ENCODE results near the gene PI3. TPM values are rescaled to one million over a fixed set of nuclear protein-coding genes. Genes with fewer than 3 reads are reported as not detected.

The PI3 gene
- total and polyA plus RNA-seq, 2 of the 8 experiments (the other 6 are each of a cell fraction or from before 2014, with no cell fraction given): not detected

GRCh38 chr20:45128099-45128498, 46.6 kb upstream of the PI3 start:
- no peak for DNase-seq (ENCODE audit: low read depth in 1 of 2, low spot score in 2 of 2)
- peak overlapping the region in 1 of 4 experiments; percentile 49; a peak in 1 of 7 replicates for H3K9ac ChIP-seq (replicated peaks in 1 of 4; ENCODE audit: extremely low read depth in 1 of 4, low read depth in 3 of 4, low read length in 3 of 4)
- no peaks in the 10 kb centered on the region for H3K79me1 ChIP-seq (ENCODE audit: low read depth, low read length)
- no peak overlapping the region for H3K23ac ChIP-seq (ENCODE audit: insufficient read length)
- no peak overlapping the region for H2BK20ac ChIP-seq (ENCODE audit: low read length)
- no peaks in the 10 kb centered on the region for H3K4me1 ChIP-seq (replicated peaks in 1 of 4; ENCODE audit: control insufficient read depth in 3 of 4, insufficient read depth in 4 of 4, low read length in 3 of 4)
- H3K4ac ChIP-seq (replicated peaks; ENCODE audit: insufficient read length, low read depth, low read length): no peak overlapping the region
- no peak overlapping the region for H2AK5ac ChIP-seq (ENCODE audit: low read depth, low read length)
- H2AFZ ChIP-seq (ENCODE audit: low read length): 0 out of 2 replicates have a peak overlapping the region, but pooled peaks have one; percentile 4
- H3K56ac ChIP-seq (replicated peaks; ENCODE audit: insufficient read length, low read depth, low read length): no peak overlapping the region
- H3K23me2 ChIP-seq (ENCODE audit: low read depth, low read length): no peaks in the 10 kb centered on the region
- H3K4me3 ChIP-seq (ENCODE audit: extremely low read depth in 1 of 4, insufficient read depth in 2 of 4, low read depth in 3 of 4, low read length in 4 of 4): no peak overlapping the region
- no peak overlapping the region for H4K8ac ChIP-seq (ENCODE audit: extremely low read depth, insufficient read depth, low read length)
- no peaks in the 10 kb centered on the region for H3K79me2 ChIP-seq (ENCODE audit: control insufficient read depth in 1 of 2, insufficient read depth in 2 of 2, low read length in 2 of 2)
- 87% methylated on average over 2 of the region's 2 CpGs; no CpG with 5 or more reads in 1 of the 2 experiments for WGBS, 2 experiments (ENCODE audit: extremely low coverage in 1 of 2, insufficient coverage in 1 of 2, insufficient read length in 1 of 2, insufficient replicate concordance in 2 of 2, low coverage in 1 of 2, low lambda C conversion rate in 2 of 2, missing lambda C conversion rate in 1 of 2)
- no peak overlapping the region for H3K18ac ChIP-seq (ENCODE audit: extremely low read depth, low read length)
- no peaks in the 10 kb centered on the region for H3K36me3 ChIP-seq (ENCODE audit: control insufficient read depth in 2 of 4, insufficient read depth in 4 of 4, low read length in 3 of 4)
- no peak overlapping the region for H2BK120ac ChIP-seq (replicated peaks; ENCODE audit: low read depth, low read length)
- H3K9me3 ChIP-seq (ENCODE audit: insufficient read depth in 2 of 2, low read depth in 1 of 2, low read length in 1 of 2): 0 out of 4 replicates have a peak, but pooled peaks cover 0 to 7% of the 10 kb centered on the region in 2 experiments
- H2BK12ac ChIP-seq (ENCODE audit: low read depth, low read length): no peak overlapping the region
- H2BK15ac ChIP-seq (ENCODE audit: low read length): no peak overlapping the region
- FAIRE-seq: peak; percentile 13
- no peaks in the 10 kb centered on the region; a peak in 1 of 7 replicates for H3K27me3 ChIP-seq (replicated peaks in 1 of 4; ENCODE audit: control insufficient read depth in 3 of 4, extremely low read depth in 1 of 4, insufficient read depth in 3 of 4, low read length in 3 of 4)
- no peak overlapping the region for H4K5ac ChIP-seq (ENCODE audit: insufficient read length, low read depth, low read length)
- ChIA-PET POLR2A (ENCODE audit: partially characterized antibody) (no interaction called here), CTCF (ENCODE audit: partially characterized antibody) (interaction anchor here (1.1 to 3.6 kb wide), 4 partner anchors 10 to 163 kb away, joined by 3 to 32 read pairs (median 6); no protein-coding TSS in a partner anchor)
- H2BK5ac ChIP-seq (ENCODE audit: low read depth, low read length): no peak overlapping the region
- no peaks in the 10 kb centered on the region for H4K20me1 ChIP-seq (replicated peaks in 1 of 2; ENCODE audit: control insufficient read depth in 1 of 2, insufficient read depth in 2 of 2, low read length in 2 of 2)
- no peak overlapping the region for H3K27ac ChIP-seq (ENCODE audit: low read depth, low read length)
- no peak for TF ChIP-seq HDAC6 (IDR thresholded peaks at IDR 0.05; ENCODE audit: low read depth, low read length)
- TF ChIP-seq JUND (IDR thresholded peaks at IDR 0.05; ENCODE audit: low read length): no peak
- no peak for TF ChIP-seq HDAC2 (IDR thresholded peaks at IDR 0.05; ENCODE audit: borderline replicate concordance in 1 of 2, low read depth in 2 of 2, low read length in 2 of 2)
- no peak for TF ChIP-seq POLR2AphosphoS5 (IDR thresholded peaks at IDR 0.05; ENCODE audit: low read depth, low read length)
- no peak for TF ChIP-seq PHF8 (conservative IDR thresholded peaks at IDR 0.05; ENCODE audit: low read depth, low read length)
- no peak for TF ChIP-seq CEBPB (IDR thresholded peaks at IDR 0.05; ENCODE audit: low read depth, low read length)
- TF ChIP-seq SIN3A (conservative IDR thresholded peaks at IDR 0.05 in 1 of 2, IDR thresholded peaks at IDR 0.05 in 1 of 2; ENCODE audit: low read depth in 1 of 2, low read length in 2 of 2): no peak
- TF ChIP-seq CHD1 (IDR thresholded peaks at IDR 0.05; ENCODE audit: low read depth, low read length): no peak
- no peak for TF ChIP-seq POU5F1 (IDR thresholded peaks at IDR 0.05; ENCODE audit: low read depth, low read length)
- H3K14ac ChIP-seq (ENCODE audit: insufficient read length): no peak overlapping the region
- no peak overlapping the region for H3K4me2 ChIP-seq (ENCODE audit: insufficient read depth in 1 of 2, low read depth in 2 of 2, low read length in 2 of 2)
- H4K91ac ChIP-seq (replicated peaks; ENCODE audit: insufficient read length, low read length): no peak overlapping the region
